ENCODE data around the gene MTHFD2. TPM values are rescaled to one million over a fixed set of nuclear protein-coding genes. Genes with fewer than 3 reads are reported as not detected.
"Not testable (repeated sequence)": the region's sequence is repeated elsewhere in the genome, so short reads cannot be mapped to it uniquely, and the experiment has no call there.

Gene MTHFD2
- total and polyA plus RNA-seq, 2 donors from 2014 or later, result 19.0 to 69.6 TPM

- no peaks in the 10 kb centered on the region for H3K9me3 ChIP-seq (ENCODE audit: control insufficient read depth in 2 of 3, insufficient read depth in 1 of 3, low read length in 3 of 3)
- no peak overlapping the region for H3K27ac ChIP-seq (ENCODE audit: low read depth in 2 of 2, low read length in 2 of 2)
- TF ChIP-seq CTCF (IDR thresholded peaks at IDR 0.05; ENCODE audit: borderline replicate concordance, extremely low read depth, insufficient read depth), result no peak
- intact Hi-C loops (cut with DNase I), result no loop called here
- H3K4me1 ChIP-seq (ENCODE audit: control insufficient read depth in 2 of 3, insufficient read depth in 2 of 3, low read depth in 1 of 3, low read length in 3 of 3), result peaks cover 0 to 2% (median 0%) of the 10 kb centered on the region in 3 donors
- no peak for DNase-seq
- FAIRE-seq, result no peak
- no peak overlapping the region for H3K4me3 ChIP-seq (ENCODE audit: low read length in 3 of 3)
- no peaks in the 10 kb centered on the region for H3K27me3 ChIP-seq (ENCODE audit: control insufficient read depth, insufficient read depth, low read length)
- no peak overlapping the region for H3K9ac ChIP-seq (ENCODE audit: low read length in 3 of 3)
- H3K36me3 ChIP-seq (ENCODE audit: control insufficient read depth in 2 of 3, insufficient read depth in 3 of 3, low read length in 3 of 3), result no peaks in the 10 kb centered on the region
These were observed 14.5 kb upstream of the MTHFD2 start for GRCh38 chr2:74183878-74184277.

- intact Hi-C loops (cut with DNase I), result no loop called here
- Histone ChIP-seq H3K36me3 (ENCODE audit: control insufficient read depth in 2 of 3, insufficient read depth in 3 of 3, low read length in 3 of 3) (no peaks in the 10 kb centered on the region), H3K27ac (ENCODE audit: low read depth in 2 of 2, low read length in 2 of 2) (no peak overlapping the region), H3K4me3 (ENCODE audit: low read length in 3 of 3) (no peak overlapping the region), H3K27me3 (ENCODE audit: control insufficient read depth, insufficient read depth, low read length) (no peaks in the 10 kb centered on the region), H3K9me3 (ENCODE audit: control insufficient read depth in 2 of 3, insufficient read depth in 1 of 3, low read length in 3 of 3) (no peaks in the 10 kb centered on the region), H3K9ac (ENCODE audit: low read length in 3 of 3) (no peak overlapping the region), H3K4me1 (ENCODE audit: control insufficient read depth in 2 of 3, insufficient read depth in 2 of 3, low read depth in 1 of 3, low read length in 3 of 3) (no peaks in the 10 kb centered on the region)
- DNase-seq, result no peak
- no peak for TF ChIP-seq CTCF (IDR thresholded peaks at IDR 0.05; ENCODE audit: borderline replicate concordance, extremely low read depth, insufficient read depth)
- FAIRE-seq, result no peak
These were observed 12.4 kb upstream of the MTHFD2 start for GRCh38 chr2:74186038-74186437.

GRCh38 chr2:74186706-74187105 lies 11.7 kb upstream of the MTHFD2 start:
- H3K4me3 ChIP-seq (ENCODE audit: low read length in 3 of 3); H3K36me3 ChIP-seq (ENCODE audit: control insufficient read depth in 2 of 3, insufficient read depth in 3 of 3, low read length in 3 of 3); H3K9me3 ChIP-seq (ENCODE audit: control insufficient read depth in 2 of 3, insufficient read depth in 1 of 3, low read length in 3 of 3); H3K27ac ChIP-seq (ENCODE audit: low read depth in 2 of 2, low read length in 2 of 2); intact Hi-C loops (cut with DNase I); DNase-seq; H3K9ac ChIP-seq (ENCODE audit: low read length in 3 of 3); H3K4me1 ChIP-seq (ENCODE audit: control insufficient read depth in 2 of 3, insufficient read depth in 2 of 3, low read depth in 1 of 3, low read length in 3 of 3); H3K27me3 ChIP-seq (ENCODE audit: control insufficient read depth, insufficient read depth, low read length); FAIRE-seq: not testable (repeated sequence)

- no peak for DNase-seq
- no peak for TF ChIP-seq CTCF (IDR thresholded peaks at IDR 0.05; ENCODE audit: borderline replicate concordance, extremely low read depth, insufficient read depth)
- Histone ChIP-seq H3K4me1 (ENCODE audit: control insufficient read depth in 2 of 3, insufficient read depth in 2 of 3, low read depth in 1 of 3, low read length in 3 of 3) (no peaks in the 10 kb centered on the region), H3K27ac (ENCODE audit: low read depth in 2 of 2, low read length in 2 of 2) (no peak overlapping the region), H3K27me3 (ENCODE audit: control insufficient read depth, insufficient read depth, low read length) (no peaks in the 10 kb centered on the region), H3K9ac (ENCODE audit: low read length in 3 of 3) (no peak overlapping the region), H3K9me3 (ENCODE audit: control insufficient read depth in 2 of 3, insufficient read depth in 1 of 3, low read length in 3 of 3) (no peaks in the 10 kb centered on the region), H3K36me3 (ENCODE audit: control insufficient read depth in 2 of 3, insufficient read depth in 3 of 3, low read length in 3 of 3) (no peaks in the 10 kb centered on the region), H3K4me3 (ENCODE audit: low read length in 3 of 3) (no peak overlapping the region)
- intact Hi-C loops (cut with DNase I), result no loop called here
- FAIRE-seq, result no peak
These were observed 10.3 kb upstream of the MTHFD2 start for GRCh38 chr2:74188018-74188601.
